GM18519 (cell line): ENCODE data around the gene TSG101.

Experiments used
- ATAC-seq: cut with Tn5 transposase; IDR thresholded peaks from one replicate; pipeline ENCODE4 v1.9.1; 2021; ENCODE audit warnings: mild to moderate bottlenecking, moderate library complexity; ENCODE audit not compliant: unreplicated experiment, low FRiP score

TSG101 gene

DNA sequence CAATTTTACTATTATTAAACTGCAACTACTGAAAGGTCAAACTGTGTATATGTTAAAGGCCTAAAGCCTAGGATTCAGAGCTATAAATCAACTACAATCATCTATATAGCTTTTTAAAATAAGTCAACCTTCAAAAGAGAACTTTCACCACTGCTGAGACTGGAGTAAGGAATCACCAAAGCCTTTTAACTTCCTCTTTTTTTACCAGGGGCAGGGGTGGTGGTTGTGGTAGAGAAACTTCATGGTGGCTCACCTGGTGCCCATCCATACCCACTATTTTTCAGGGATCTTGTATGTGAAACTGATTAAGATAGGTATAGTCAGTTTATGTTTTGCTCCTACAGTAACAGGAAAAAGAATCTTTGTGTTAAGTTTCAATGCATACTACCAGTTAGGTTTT lies 31.5 kb downstream of the TSG101 start:
- no peak for ATAC-seq

DNA sequence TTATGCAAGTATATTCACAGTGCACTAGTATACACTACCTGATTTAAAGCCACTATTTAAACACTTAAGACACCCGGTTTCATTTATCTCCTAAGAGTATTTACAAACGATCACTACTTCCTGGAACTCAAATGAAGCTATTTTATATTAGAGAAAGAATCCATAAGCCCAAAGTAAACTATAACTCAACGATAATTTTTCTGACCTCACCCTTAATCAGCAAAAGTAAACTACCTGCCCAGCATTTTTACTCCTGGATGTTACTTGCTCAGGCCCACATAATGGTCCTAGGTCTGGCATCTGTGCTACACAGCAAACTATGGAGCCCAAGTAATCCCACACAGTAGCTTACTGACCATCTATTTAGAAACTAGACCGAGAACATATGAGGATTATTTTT lies 33.4 kb downstream of the TSG101 start:
- ATAC-seq = no peak

DNA sequence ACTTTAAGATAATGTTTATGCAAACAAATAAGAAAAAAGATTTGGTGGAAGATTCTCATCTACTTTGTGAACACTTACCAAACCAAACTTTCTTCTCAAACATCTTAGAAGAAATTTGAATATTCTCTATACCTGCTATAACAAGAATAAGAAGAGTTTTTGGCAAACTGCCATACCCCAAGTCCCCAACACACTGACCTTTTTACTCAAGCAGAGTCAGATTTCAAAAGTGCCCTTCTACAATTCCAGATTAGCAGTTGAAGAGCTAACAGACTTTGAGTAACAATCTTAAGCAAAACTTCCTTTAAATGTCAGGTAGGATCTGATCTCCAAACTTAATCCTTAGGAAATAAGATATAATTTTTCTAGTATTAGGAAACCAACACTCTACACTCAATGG lies 33.9 kb downstream of the TSG101 start:
- ATAC-seq = no peak

DNA sequence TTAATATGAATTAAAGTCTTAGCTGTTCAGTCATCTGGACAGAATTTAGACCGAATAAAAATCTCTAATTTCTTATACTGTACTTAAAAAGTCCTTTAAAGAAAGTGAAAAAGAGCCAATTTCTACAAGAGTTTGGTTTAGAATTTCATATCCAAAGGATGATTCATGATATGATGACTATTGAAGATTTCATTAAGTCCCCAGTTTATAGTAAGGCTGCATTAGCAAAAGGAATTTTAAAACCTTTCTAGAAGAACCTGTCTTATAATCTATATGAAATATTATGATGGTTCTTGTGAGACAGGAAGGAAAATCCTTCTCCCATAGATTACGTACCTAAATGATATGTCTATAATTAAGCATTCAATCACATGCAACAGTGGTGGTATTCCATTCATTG lies 34.8 kb downstream of the TSG101 start:
- no peak for ATAC-seq

GRCh38 chr11:18490736-18491485 lies 35.8 kb downstream of the TSG101 start:
- no peak for ATAC-seq

DNA sequence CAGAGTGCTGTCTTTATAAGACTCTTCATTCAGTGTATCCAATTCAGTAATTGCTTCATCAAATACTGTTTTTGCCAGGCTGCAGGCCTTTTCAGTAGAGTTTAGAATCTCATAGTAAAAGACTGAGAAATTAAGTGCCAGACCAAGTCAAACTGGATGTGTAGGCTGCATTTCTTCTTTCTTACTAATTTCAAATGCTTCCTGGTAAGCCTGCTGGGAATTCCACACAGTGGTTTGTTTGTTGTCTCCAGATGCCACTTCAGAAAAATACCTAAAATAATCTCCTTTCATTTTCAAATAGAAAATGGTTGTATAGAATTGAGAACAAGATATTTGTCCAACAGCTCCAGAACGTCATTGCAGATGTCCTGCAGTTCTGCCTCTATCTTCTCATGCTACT lies 36.4 kb downstream of the TSG101 start:
- no peak for ATAC-seq

DNA sequence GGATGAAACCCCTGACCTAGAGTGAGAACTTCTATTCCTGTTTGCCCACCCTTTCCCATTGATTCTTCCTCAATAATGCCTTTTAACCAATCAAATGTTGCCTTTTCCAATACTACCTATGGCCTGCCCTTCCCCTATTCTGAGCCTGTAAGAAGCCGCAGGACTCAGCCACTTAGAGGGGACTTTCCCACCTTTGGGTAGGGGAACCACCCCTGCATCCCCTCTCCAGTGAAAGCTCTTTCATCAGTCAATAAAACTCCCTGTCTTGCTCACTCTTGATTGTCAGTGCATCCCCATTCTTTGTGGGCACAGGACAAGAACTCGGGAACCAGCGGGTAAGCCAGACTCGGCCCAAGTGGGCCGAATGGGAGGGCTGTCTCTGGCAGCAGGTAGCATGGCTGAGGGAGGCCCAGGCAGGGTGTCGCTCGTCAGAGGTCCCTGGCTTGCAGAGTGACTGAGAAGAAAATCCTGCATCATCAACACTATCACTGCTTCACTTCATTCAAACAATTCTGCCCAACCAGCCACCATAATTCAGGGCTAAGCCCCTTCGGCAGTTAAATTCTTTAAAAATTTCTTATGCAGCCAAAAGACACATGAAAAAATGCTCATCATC lies 40.7 kb downstream of the TSG101 start:
- no peak for ATAC-seq

DNA sequence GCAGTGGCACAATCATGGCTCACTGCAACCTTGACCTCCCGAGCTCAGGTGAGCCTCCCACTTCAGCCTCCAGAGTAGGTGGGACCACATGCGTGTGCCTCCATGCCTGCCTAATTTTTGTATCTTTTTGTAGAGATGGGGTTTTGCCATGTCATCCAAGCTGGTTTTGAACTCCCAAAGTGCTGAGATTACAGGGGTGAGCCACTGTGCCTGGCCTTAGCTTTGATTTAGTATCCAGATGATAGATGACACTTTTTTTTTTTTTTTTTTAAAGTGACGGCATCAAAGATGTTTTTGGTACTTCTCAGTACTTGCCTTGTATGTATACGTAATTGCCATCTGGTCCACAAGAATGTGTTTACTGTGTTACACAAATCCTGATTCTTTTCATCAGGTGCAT lies 47.7 kb downstream of the TSG101 start:
- no peak for ATAC-seq

- no peak for ATAC-seq
Measured at GRCh38 chr11:18472587-18472986, 54.2 kb downstream of the TSG101 start.

DNA sequence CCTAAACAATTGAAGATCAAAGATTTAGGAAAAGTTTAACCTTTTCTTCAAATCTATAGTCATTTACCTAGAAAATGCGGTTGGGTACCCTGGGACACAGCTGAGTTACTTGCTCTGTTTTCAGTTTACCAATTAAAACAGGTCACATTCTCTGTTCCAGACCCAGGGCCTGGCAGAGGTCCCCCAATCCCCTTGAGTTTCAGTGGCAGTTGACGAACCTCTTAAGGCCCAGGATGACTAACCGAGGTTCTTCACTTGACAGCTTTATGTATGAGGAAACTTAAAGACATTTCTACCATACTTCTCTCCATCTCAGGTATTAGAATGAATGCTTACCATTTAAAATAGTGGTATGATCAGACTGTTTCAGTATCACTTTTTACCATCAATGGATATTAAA lies 54.7 kb downstream of the TSG101 start:
- ATAC-seq = no peak

DNA sequence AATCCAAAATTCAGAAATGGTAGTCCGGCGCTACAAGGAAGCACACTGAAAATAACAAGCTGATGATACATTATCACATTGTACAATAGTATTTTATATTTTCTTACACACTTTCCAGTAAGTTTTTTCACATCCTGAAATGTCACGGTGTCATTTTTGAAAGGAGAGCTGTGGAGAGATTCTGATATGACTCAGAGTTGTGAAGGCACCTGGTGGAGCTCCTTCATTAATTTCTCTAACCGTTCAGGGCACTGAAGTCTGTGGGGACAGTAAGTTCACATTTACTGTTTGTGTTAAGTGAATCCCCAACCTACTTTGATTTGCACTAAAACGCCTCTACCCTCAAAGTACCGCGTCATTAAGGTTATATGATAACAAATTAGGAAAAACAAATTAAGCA lies 57.8 kb downstream of the TSG101 start:
- ATAC-seq = no peak

- ATAC-seq = no peak
Measured at GRCh38 chr11:18468059-18468458, 58.7 kb downstream of the TSG101 start.

GRCh38 chr11:18466402-18466801 lies 60.3 kb downstream of the TSG101 start:
- no peak for ATAC-seq

GRCh38 chr11:18463439-18463838 lies 63.3 kb downstream of the TSG101 start:
- no peak for ATAC-seq

- no peak for ATAC-seq
Measured at GRCh38 chr11:18461909-18462308, 64.8 kb downstream of the TSG101 start.

- ATAC-seq = no peak
Measured at GRCh38 chr11:18459634-18460033, 67.1 kb downstream of the TSG101 start.

- ATAC-seq = no peak
Measured at GRCh38 chr11:18457450-18457849, 69.3 kb downstream of the TSG101 start.

GRCh38 chr11:18455686-18456372 lies 70.9 kb downstream of the TSG101 start, which contains the start of gene LDHAL6A:
TSS of gene LDHAL6A (plus strand) at chr11:18455856. CDS start at chr11:18456681, 825 bp downstream.
- ATAC-seq = no peak

- no peak for ATAC-seq
Measured at GRCh38 chr11:18452927-18453326, 73.8 kb downstream of the TSG101 start.

- ATAC-seq = no peak
Measured at GRCh38 chr11:18449251-18449650, 77.5 kb downstream of the TSG101 start.

DNA sequence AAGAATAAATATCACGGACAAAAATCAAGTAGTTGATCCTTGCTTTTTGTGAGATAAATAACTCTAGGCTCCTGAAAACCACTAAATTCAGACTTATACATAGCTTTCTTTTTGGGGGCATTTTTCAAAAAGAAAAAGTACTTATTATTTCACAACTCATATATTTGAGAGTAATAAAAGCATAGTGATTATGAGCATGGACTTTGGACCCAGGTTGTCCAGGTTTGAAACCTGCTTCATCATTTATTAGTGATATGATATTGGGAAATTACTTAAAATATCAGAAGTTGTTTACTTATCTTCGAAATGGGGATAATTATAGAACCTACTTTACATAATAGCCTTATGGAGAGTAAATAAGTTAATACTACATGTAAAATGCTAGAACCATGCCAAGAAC lies 88.1 kb downstream of the TSG101 start:
- ATAC-seq = no peak
